WTC11 (cell line): ENCODE measurements around the gene NKPD1.

Experiments
- FOXJ3 ChIP-seq: sonication (generic); formaldehyde crosslinking; IDR thresholded peaks from 2 replicates; pipeline ENCODE4 v1.9.0; 2021; ENCODE audit warnings: missing genetic modification reagents, mild to moderate bottlenecking, borderline replicate concordance
- FOXK1 ChIP-seq: sonication (generic); formaldehyde crosslinking; IDR thresholded peaks from 2 replicates; pipeline ENCODE4 v1.8.0; 2022; ENCODE audit warnings: mild to moderate bottlenecking, moderate library complexity, missing genetic modification reagents
- JUN ChIP-seq: sonication (generic); formaldehyde crosslinking; IDR thresholded peaks from 2 replicates; pipeline ENCODE4 v1.8.0; 2023; ENCODE audit warnings: mild to moderate bottlenecking, missing genetic modification reagents
- NFYB ChIP-seq: sonication (generic); formaldehyde crosslinking; conservative IDR thresholded peaks from 2 replicates; pipeline ENCODE4 v1.8.0; 2022; ENCODE audit warnings: low read depth, missing genetic modification reagents
- TP53 ChIP-seq: sonication (generic); formaldehyde crosslinking; IDR thresholded peaks from 2 replicates; pipeline ENCODE4 v1.8.1; 2023; ENCODE audit warnings: mild to moderate bottlenecking, missing genetic modification reagents
- TF ChIP-seq, protein P1 (sequence below): sonication (generic); formaldehyde crosslinking; IDR thresholded peaks from 2 replicates; pipeline ENCODE4 v1.8.1; 2023; ENCODE audit warnings: mild to moderate bottlenecking, missing genetic modification reagents, moderate library complexity
- TF ChIP-seq, protein P2 (sequence below): fragments of 200-600 bp; IDR thresholded peaks from 2 replicates; pipeline ENCODE4 v1.8.0; 2022; ENCODE audit warnings: antibody characterized with exemption

DNA sequence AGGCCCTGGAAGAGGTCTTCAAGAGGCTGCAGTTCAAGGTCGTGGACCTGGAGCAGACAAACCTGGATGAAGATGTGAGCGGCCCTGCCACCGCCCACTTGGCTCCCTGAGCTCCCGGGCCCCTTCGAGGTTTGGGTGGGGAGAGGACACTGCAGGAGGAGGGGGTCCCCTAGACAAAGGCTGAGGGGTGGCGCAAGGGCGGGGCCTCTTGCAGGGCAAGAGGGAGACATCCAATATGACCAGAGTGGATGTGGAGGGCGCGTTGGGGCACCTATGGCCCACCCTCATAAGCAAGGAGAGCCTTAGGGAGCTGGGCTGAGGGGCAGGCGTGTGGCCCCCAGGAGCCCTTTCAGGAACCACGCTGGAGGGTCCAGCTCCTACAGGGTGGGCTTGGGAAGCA, 20.2 kb downstream of the NKPD1 start:
- TF ChIP-seq, protein P1, sequence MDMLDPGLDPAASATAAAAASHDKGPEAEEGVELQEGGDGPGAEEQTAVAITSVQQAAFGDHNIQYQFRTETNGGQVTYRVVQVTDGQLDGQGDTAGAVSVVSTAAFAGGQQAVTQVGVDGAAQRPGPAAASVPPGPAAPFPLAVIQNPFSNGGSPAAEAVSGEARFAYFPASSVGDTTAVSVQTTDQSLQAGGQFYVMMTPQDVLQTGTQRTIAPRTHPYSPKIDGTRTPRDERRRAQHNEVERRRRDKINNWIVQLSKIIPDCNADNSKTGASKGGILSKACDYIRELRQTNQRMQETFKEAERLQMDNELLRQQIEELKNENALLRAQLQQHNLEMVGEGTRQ = no peak
- TF ChIP-seq FOXK1 (CRISPR knock-in tag) (no peak), TP53 (CRISPR knock-in tag) (no peak), JUN (CRISPR knock-in tag) (no peak), NFYB (CRISPR knock-in tag) (no peak), FOXJ3 (CRISPR knock-in tag) (no peak)
- TF ChIP-seq, protein P2, sequence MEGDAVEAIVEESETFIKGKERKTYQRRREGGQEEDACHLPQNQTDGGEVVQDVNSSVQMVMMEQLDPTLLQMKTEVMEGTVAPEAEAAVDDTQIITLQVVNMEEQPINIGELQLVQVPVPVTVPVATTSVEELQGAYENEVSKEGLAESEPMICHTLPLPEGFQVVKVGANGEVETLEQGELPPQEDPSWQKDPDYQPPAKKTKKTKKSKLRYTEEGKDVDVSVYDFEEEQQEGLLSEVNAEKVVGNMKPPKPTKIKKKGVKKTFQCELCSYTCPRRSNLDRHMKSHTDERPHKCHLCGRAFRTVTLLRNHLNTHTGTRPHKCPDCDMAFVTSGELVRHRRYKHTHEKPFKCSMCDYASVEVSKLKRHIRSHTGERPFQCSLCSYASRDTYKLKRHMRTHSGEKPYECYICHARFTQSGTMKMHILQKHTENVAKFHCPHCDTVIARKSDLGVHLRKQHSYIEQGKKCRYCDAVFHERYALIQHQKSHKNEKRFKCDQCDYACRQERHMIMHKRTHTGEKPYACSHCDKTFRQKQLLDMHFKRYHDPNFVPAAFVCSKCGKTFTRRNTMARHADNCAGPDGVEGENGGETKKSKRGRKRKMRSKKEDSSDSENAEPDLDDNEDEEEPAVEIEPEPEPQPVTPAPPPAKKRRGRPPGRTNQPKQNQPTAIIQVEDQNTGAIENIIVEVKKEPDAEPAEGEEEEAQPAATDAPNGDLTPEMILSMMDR = no peak
